ENCODE measurements around the gene ADAM19.

DNA sequence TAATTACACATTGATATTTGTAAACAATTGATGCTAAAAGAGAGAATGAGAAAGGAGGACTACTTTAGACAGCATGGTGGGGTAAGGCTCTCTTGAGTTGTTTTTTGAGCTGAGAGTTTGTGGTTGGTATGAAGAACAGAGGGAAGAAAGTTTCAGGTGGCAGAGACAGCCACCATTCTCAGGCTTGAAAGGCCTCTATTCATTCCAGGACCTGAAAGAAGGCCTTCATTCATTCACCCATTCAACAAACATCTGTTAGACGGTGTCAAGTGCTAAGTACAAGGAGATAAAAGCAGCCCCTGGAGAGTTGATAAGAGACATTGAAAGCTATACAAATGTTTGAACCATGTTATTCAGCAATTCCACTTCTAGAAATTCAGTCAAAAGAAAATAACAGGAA lies 21.7 kb upstream of the ADAM19 start:
- no peak for TF ChIP-seq EZH2 (IDR thresholded peaks at IDR 0.05)
- TF ChIP-seq POLR2AphosphoS5 (IDR thresholded peaks at IDR 0.05; ENCODE audit: borderline replicate concordance, low read depth, low read length), result no peak
